Endothelial cell of umbilical vein (primary cell): ENCODE measurements around the gene HERC6. TPM values are rescaled to one million over a fixed set of nuclear protein-coding genes. Genes with fewer than 3 reads are reported as not detected.

Source experiments
- BruUV-seq: library from RNA; stranded (reverse); fragments of 400-500 nt; replicated peaks from 2 replicates; lab custom pipeline; 2021; lab: Mats Ljungman, UMichigan
- CTCF ChIA-PET: fragments of 300-600, 350-600 bp; sonication (Branson Sonifier 250); formaldehyde crosslinking; loops from one replicate; lab custom pipeline; 2021; ENCODE audit warnings: antibody characterized with exemption, inconsistent platforms; lab: Charles Lee
- POLR2A ChIA-PET: fragments of 300-600, 350-600 bp; sonication (Branson Sonifier 250); formaldehyde crosslinking; loops from one replicate; lab custom pipeline; 2021; ENCODE audit warnings: antibody characterized with exemption, inconsistent platforms; lab: Charles Lee
- DNase-seq: peaks from one replicate; pipeline ENCODE4 v3.0.0-alpha.2; 2011; ENCODE audit warnings: low read depth, low spot score
- FAIRE-seq: peaks from 2 replicates; lab custom pipeline; 2011; peaks lifted over from hg19 to GRCh38; lab: Jason Lieb, UNC
- H2AFZ ChIP-seq: 2 replicates; pipeline ENCODE4 v1.6.0; 2012; ENCODE audit warnings: low read depth, low read length, control low read depth, inconsistent platforms
- H3K27ac ChIP-seq: 2 replicates; pipeline ENCODE4 v1.5.1; 2011; ENCODE audit warnings: low read depth, mild to moderate bottlenecking, control low read depth, low read length, moderate library complexity; ENCODE audit not compliant: insufficient read depth
- H3K27me3 ChIP-seq, 2 experiments: 2 replicates each; pipeline versions ENCODE4 v1.6.0 to v1.6.1; 2011; ENCODE audit warnings: low read length in 2 of 2, mixed read lengths in 1 of 2; ENCODE audit not compliant: control insufficient read depth in 2 of 2, insufficient read depth in 2 of 2
- H3K36me3 ChIP-seq, 2 experiments: 2 replicates in 1 of 2; 3 replicates in 1 of 2; pipeline ENCODE4 v1.5.1; 2011; ENCODE audit warnings: low read length in 2 of 2, mild to moderate bottlenecking in 1 of 2, moderate library complexity in 1 of 2; ENCODE audit not compliant: control insufficient read depth in 2 of 2, insufficient read depth in 2 of 2; ENCODE audit errors: extremely low read depth in 1 of 2
- H3K4me1 ChIP-seq: 3 replicates; pipeline ENCODE4 v1.5.1; 2011; ENCODE audit warnings: mild to moderate bottlenecking, low read length; ENCODE audit not compliant: control insufficient read depth, insufficient read depth; ENCODE audit errors: extremely low read depth
- H3K4me2 ChIP-seq: 2 replicates; pipeline ENCODE4 v1.6.1; 2011; ENCODE audit warnings: low read length, control low read depth, mixed read lengths; ENCODE audit not compliant: insufficient read depth
- H3K4me3 ChIP-seq, 3 experiments: fragments of 200-600 bp in 1 of 3; sonication (generic), shearing (Covaris generic) in 1 of 3; replicated peaks in 1 of 3; 2 replicates each; pipeline ENCODE4 v1.5.1; 2011 to 2016; ENCODE audit warnings: control low read depth in 3 of 3, low read length in 3 of 3, mild to moderate bottlenecking in 2 of 3, inconsistent platforms in 1 of 3, low read depth in 1 of 3, moderate library complexity in 1 of 3; ENCODE audit not compliant: insufficient read depth in 1 of 3
- H3K79me2 ChIP-seq: 2 replicates; pipeline ENCODE4 v1.6.0; 2012; ENCODE audit warnings: low read length, inconsistent platforms; ENCODE audit not compliant: control insufficient read depth, insufficient read depth
- H3K9ac ChIP-seq: replicated peaks from 2 replicates; pipeline ENCODE3; 2011; ENCODE audit warnings: low read length, control low read depth; ENCODE audit not compliant: insufficient read depth; ENCODE audit errors: extremely low read depth
- H3K9me1 ChIP-seq: replicated peaks from 3 replicates; pipeline ENCODE4 v1.6.0; 2011; ENCODE audit warnings: mild to moderate bottlenecking, low read length; ENCODE audit not compliant: control insufficient read depth, insufficient read depth; ENCODE audit errors: extremely low read depth
- H3K9me3 ChIP-seq: replicated peaks from 2 replicates; pipeline ENCODE4 v1.5.1; 2012; ENCODE audit warnings: low read length, inconsistent platforms; ENCODE audit not compliant: control insufficient read depth, insufficient read depth
- H4K20me1 ChIP-seq: replicated peaks from 2 replicates; pipeline ENCODE3; 2011; ENCODE audit warnings: mild to moderate bottlenecking, low read length; ENCODE audit not compliant: control insufficient read depth, insufficient read depth; ENCODE audit errors: extremely low read depth
- EZH2 ChIP-seq: IDR thresholded peaks from 2 replicates; pipeline ENCODE4 v1.6.1; 2012; ENCODE audit warnings: borderline replicate concordance, low read depth, mild to moderate bottlenecking, moderate library complexity, low read length, inconsistent platforms; ENCODE audit not compliant: severe bottlenecking
- FOS ChIP-seq: IDR thresholded peaks from 2 replicates; pipeline ENCODE4 v1.6.1; 2011; ENCODE audit warnings: mild to moderate bottlenecking, low read length, moderate library complexity, borderline replicate concordance; ENCODE audit not compliant: insufficient read depth
- GATA2 ChIP-seq: IDR thresholded peaks from 2 replicates; pipeline ENCODE4 v1.7.0; 2011; ENCODE audit warnings: low read depth, mild to moderate bottlenecking, moderate library complexity, mixed read lengths, low read length; ENCODE audit not compliant: insufficient read length, insufficient read depth
- JUN ChIP-seq: IDR thresholded peaks from 2 replicates; pipeline ENCODE4 v1.6.1; 2011; ENCODE audit warnings: borderline replicate concordance, low read depth; ENCODE audit not compliant: insufficient read length, insufficient read depth
- MYC ChIP-seq: IDR thresholded peaks from one replicate; pipeline ENCODE4 v1.6.1; 2011; ENCODE audit warnings: mild to moderate bottlenecking, low read depth, low read length
- POLR2A ChIP-seq: IDR thresholded peaks from 2 replicates; pipeline ENCODE4 v1.6.1; 2012; ENCODE audit warnings: low read depth, mild to moderate bottlenecking, control low read depth, low read length
- POLR2AphosphoS5 ChIP-seq: IDR thresholded peaks from 2 replicates; pipeline ENCODE4 v1.6.1; 2012; ENCODE audit warnings: low read depth, mild to moderate bottlenecking, control low read depth, low read length, moderate library complexity; ENCODE audit not compliant: insufficient read depth
- dilution Hi-C: fragments of 300-500 bp; cut with MboI; formaldehyde crosslinking; loops from one replicate; pipeline ENCODE4 v1.15.0; 2019; ENCODE audit warnings: low sequenced_read_pairs; ENCODE audit not compliant: extremely low pct_ligation_motif_present
- intact Hi-C: fragments of 100-400 bp; cut with micrococcal nuclease; formaldehyde crosslinking; loops from one replicate; pipeline ENCODE4 v1.10.0; 2022
- polyA plus RNA-seq, 4 experiments: library from polyadenylated mRNA; depleted of rRNA in 3 of 4; stranded (reverse) in 3 of 4; unstranded in 1 of 4; fragments of >200 nt; gene quantifications; 2 replicates each; pipeline versions ENCODE4 v1.2.1 to v1.2.3, GENCODE V29; 2011 to 2012; ENCODE audit warnings: missing spikeins in 1 of 4
- total RNA-seq: library from RNA; stranded (reverse); gene quantifications from 2 replicates; pipeline ENCODE4 v1.2.3, GENCODE V29; 2021
- TF ChIP-seq, protein P1 (sequence below), 2 donors: IDR thresholded peaks; 1 replicate in 1 of 2; 2 replicates in 1 of 2; pipeline ENCODE4 v1.5.1; 2011; ENCODE audit warnings: low read length in 2 of 2, mild to moderate bottlenecking in 2 of 2, moderate library complexity in 2 of 2, control low read depth in 1 of 2, inconsistent platforms in 1 of 2, low read depth in 1 of 2; ENCODE audit not compliant: insufficient read depth in 1 of 2; ENCODE audit errors: extremely low read depth in 1 of 2
- TF ChIP-seq, protein P2 (sequence below): IDR thresholded peaks from 2 replicates; pipeline ENCODE4 v1.6.1; 2011; ENCODE audit not compliant: insufficient read depth, insufficient read length

Gene HERC6
- total and polyA plus RNA-seq, 2 donors (not counting 3 experiments of a cell fraction or from before 2014, with no cell fraction given), result 2.1 to 5.0 TPM

DNA sequence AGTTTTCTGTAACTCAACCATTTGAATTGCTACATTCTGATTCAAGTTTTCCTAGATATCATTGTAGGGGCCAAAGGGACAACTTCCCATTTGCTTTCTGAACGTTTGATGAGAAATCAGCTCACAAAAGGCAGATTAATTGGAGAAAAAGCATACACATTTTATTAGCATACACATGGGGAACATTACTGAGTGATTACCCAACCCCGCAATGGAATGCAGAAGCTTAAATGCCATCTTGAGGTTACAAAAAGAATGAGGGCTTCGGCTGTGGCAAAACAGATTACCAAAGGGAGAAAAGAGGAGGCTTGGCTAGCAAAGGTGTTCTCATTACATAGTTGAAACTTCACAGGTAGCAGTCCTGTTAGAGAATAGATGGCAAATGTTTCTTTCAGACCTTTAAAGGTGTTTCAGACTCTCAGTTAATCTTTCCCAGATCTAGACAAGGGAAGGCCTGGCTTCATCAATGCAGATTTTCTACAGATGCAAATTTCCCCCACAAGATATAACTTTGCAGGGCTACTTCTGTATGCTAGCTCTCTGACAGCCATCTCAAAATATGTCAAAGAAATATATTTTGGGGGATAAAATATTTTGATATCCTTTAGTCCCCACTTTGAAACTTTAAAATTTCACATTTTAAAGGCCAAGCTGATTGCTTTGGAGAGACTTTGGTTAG is 26.5 kb upstream of the HERC6 start:
- ChIA-PET CTCF (interaction anchor here (1.9 kb wide), 1 partner anchor 17 kb away, joined by 4 read pairs; no protein-coding TSS in a partner anchor), POLR2A (no interaction called here)
- TF ChIP-seq POLR2AphosphoS5, result no peak
- TF ChIP-seq JUN, result no peak
- TF ChIP-seq GATA2, result no peak
- no peak for TF ChIP-seq FOS
- TF ChIP-seq, protein P1, sequence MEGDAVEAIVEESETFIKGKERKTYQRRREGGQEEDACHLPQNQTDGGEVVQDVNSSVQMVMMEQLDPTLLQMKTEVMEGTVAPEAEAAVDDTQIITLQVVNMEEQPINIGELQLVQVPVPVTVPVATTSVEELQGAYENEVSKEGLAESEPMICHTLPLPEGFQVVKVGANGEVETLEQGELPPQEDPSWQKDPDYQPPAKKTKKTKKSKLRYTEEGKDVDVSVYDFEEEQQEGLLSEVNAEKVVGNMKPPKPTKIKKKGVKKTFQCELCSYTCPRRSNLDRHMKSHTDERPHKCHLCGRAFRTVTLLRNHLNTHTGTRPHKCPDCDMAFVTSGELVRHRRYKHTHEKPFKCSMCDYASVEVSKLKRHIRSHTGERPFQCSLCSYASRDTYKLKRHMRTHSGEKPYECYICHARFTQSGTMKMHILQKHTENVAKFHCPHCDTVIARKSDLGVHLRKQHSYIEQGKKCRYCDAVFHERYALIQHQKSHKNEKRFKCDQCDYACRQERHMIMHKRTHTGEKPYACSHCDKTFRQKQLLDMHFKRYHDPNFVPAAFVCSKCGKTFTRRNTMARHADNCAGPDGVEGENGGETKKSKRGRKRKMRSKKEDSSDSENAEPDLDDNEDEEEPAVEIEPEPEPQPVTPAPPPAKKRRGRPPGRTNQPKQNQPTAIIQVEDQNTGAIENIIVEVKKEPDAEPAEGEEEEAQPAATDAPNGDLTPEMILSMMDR (IDR thresholded peaks at IDR 0.05; ENCODE audit: extremely low read depth in 1 of 2, insufficient read depth in 1 of 2, low read depth in 1 of 2, low read length in 2 of 2), result no peak
- TF ChIP-seq, protein P2, sequence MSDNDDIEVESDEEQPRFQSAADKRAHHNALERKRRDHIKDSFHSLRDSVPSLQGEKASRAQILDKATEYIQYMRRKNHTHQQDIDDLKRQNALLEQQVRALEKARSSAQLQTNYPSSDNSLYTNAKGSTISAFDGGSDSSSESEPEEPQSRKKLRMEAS, result no peak
- no peak for TF ChIP-seq EZH2
- no peak for TF ChIP-seq MYC
- TF ChIP-seq POLR2A, result no peak
- Histone ChIP-seq H3K9me1 (no peaks in the 10 kb centered on the region), H3K79me2 (no peaks in the 10 kb centered on the region), H3K4me2 (no peak overlapping the region), H3K9me3 (no peaks in the 10 kb centered on the region), H3K4me3 (no peak overlapping the region), H3K36me3 (no peaks in the 10 kb centered on the region), H3K27ac (no peak overlapping the region), H3K27me3 (no peaks in the 10 kb centered on the region), H2AFZ (no peak overlapping the region), H3K9ac (no peak overlapping the region), H3K4me1 (no peaks in the 10 kb centered on the region), H4K20me1 (no peaks in the 10 kb centered on the region)
- dilution Hi-C loops, result no loop called here
- intact Hi-C loops, result no loop called here
- DNase-seq (no peak), FAIRE-seq (no peak)
- no TSS peak for BruUV-seq
